PFSK-1 (cell line): ENCODE measurements around the gene UBR7.

ENCODE experiments used
- POLR2AphosphoS5 ChIP-seq: IDR thresholded peaks from 2 replicates; pipeline ENCODE4 v1.6.1; 2012; ENCODE audit warnings: low read depth, mild to moderate bottlenecking, control low read depth, low read length, moderate library complexity
- REST ChIP-seq, 2 experiments: IDR thresholded peaks; 2 replicates each; pipeline versions ENCODE4 v1.6.1 to v1.8.0; 2011 to 2012; ENCODE audit warnings: low read depth in 2 of 2, low read length in 2 of 2, control low read depth in 1 of 2, inconsistent platforms in 1 of 2, mild to moderate bottlenecking in 1 of 2, moderate library complexity in 1 of 2; ENCODE audit not compliant: insufficient read depth in 1 of 2
- SIN3A ChIP-seq: IDR thresholded peaks from 2 replicates; pipeline ENCODE4 v1.6.1; 2012; ENCODE audit warnings: mild to moderate bottlenecking, low read length, moderate library complexity, borderline replicate concordance; ENCODE audit not compliant: insufficient read depth
- TAF1 ChIP-seq: IDR thresholded peaks from 2 replicates; pipeline ENCODE4 v1.6.1; 2012; ENCODE audit warnings: low read length, control low read depth, borderline replicate concordance; ENCODE audit not compliant: insufficient read depth

- TF ChIP-seq TAF1 = no peak
- no peak for TF ChIP-seq POLR2AphosphoS5
- TF ChIP-seq REST (IDR thresholded peaks at IDR 0.05; ENCODE audit: insufficient read depth in 1 of 2, low read depth in 2 of 2, low read length in 2 of 2) = no peak
- TF ChIP-seq SIN3A = no peak
Observed at GRCh38 chr14:93175492-93175891, 31.6 kb upstream of the UBR7 start.
